Smooth muscle cell (in vitro differentiated cells): Measurements from ENCODE around the gene PNPO. TPM values are rescaled to one million over a fixed set of nuclear protein-coding genes. Genes with fewer than 3 reads are reported as not detected.

Experiments used
- DNase-seq: peaks from one replicate; lab custom pipeline; 2025; ENCODE audit not compliant: unreplicated experiment; lab: John Stamatoyannopoulos, UW
- H2AFZ ChIP-seq: fragments of 200-600 bp; sonication (generic); 2 replicates; pipeline ENCODE4 v1.6.0; 2016; ENCODE audit warnings: antibody characterized with exemption, low read depth, mild to moderate bottlenecking
- H3F3A ChIP-seq: fragments of 200-600 bp; sonication (generic); 2 replicates; pipeline ENCODE4 v1.6.0; 2017; ENCODE audit warnings: antibody characterized with exemption, low read depth
- H3K27ac ChIP-seq: fragments of 200-600 bp; sonication (generic); 2 replicates; pipeline ENCODE4 v1.5.1; 2016; ENCODE audit warnings: low read depth, mild to moderate bottlenecking
- H3K27me3 ChIP-seq: fragments of 200-600 bp; sonication (generic); 2 replicates; pipeline ENCODE4 v1.6.1; 2016; ENCODE audit warnings: low read depth, mild to moderate bottlenecking
- H3K36me3 ChIP-seq: fragments of 200-600 bp; sonication (generic); 2 replicates; pipeline ENCODE4 v1.5.1; 2016; ENCODE audit warnings: low read depth
- H3K4me1 ChIP-seq: fragments of 200-600 bp; sonication (generic); 2 replicates; pipeline ENCODE4 v1.5.1; 2016; ENCODE audit warnings: low read depth
- H3K4me2 ChIP-seq: fragments of 200-600 bp; sonication (generic); 2 replicates; pipeline ENCODE4 v1.6.0; 2016; ENCODE audit warnings: mild to moderate bottlenecking
- H3K4me3 ChIP-seq: fragments of 200-600 bp; sonication (generic); 2 replicates; pipeline ENCODE4 v1.5.1; 2016; ENCODE audit warnings: mild to moderate bottlenecking
- H3K79me2 ChIP-seq: fragments of 200-600 bp; sonication (generic); 2 replicates; pipeline ENCODE4 v1.6.0; 2016; ENCODE audit warnings: low read depth, mild to moderate bottlenecking
- H3K9ac ChIP-seq: fragments of 200-600 bp; sonication (generic); 2 replicates; pipeline ENCODE4 v1.6.0; 2016; ENCODE audit warnings: low read depth
- H3K9me3 ChIP-seq: fragments of 200-600 bp; sonication (generic); replicated peaks from 2 replicates; pipeline ENCODE4 v1.5.1; 2016; ENCODE audit warnings: low read depth
- H4K20me1 ChIP-seq: fragments of 200-600 bp; sonication (generic); 2 replicates; pipeline ENCODE4 v1.6.0; 2016; ENCODE audit warnings: low read depth
- CTCF ChIP-seq: fragments of 200-600 bp; sonication (generic); IDR thresholded peaks from 2 replicates; pipeline ENCODE4 v1.5.1; 2017; ENCODE audit warnings: borderline replicate concordance, mild to moderate bottlenecking, antibody characterized with exemption; ENCODE audit not compliant: insufficient read depth, poor library complexity, severe bottlenecking
- WGBS: methylation state at CpG from one replicate; pipeline ENCODE4 v1.1.7; 2016; ENCODE audit warnings: low lambda C conversion rate; 5-methylcytosine and 5-hydroxymethylcytosine counted together
- polyA plus RNA-seq: library from polyadenylated mRNA; unstranded; fragments of >200 nt; fragmentation: Nextera tagmentation; extraction: Ambion mirVana; gene quantifications from 2 replicates; pipeline ENCODE4 v1.2.1, GENCODE V29; 2016
- total RNA-seq: library from RNA; depleted of rRNA; stranded (reverse); fragments of >200 nt; gene quantifications from 2 replicates; pipeline ENCODE4 v1.2.3, GENCODE V29; 2014

PNPO gene
- total and polyA plus RNA-seq, 2 experiments from 2014 or later: 5.2 to 9.3 TPM

GRCh38 chr17:47989159-47989558 is 47.8 kb downstream of the PNPO start:
- H3K4me1 ChIP-seq: peaks cover 65% of the 10 kb centered on the region
- WGBS: 67% methylated on average over 10 of the region's 10 CpGs
- no peaks in the 10 kb centered on the region for H4K20me1 ChIP-seq
- peaks cover 6% of the 10 kb centered on the region for H3F3A ChIP-seq
- no peaks in the 10 kb centered on the region for H3K9me3 ChIP-seq
- no peaks in the 10 kb centered on the region for H3K36me3 ChIP-seq
- H3K9ac ChIP-seq: no peak overlapping the region
- DNase-seq: no peak
- no peak for TF ChIP-seq CTCF
- H3K4me3 ChIP-seq: no peak overlapping the region
- H3K79me2 ChIP-seq: no peaks in the 10 kb centered on the region
- H3K27me3 ChIP-seq: no peaks in the 10 kb centered on the region
- H3K27ac ChIP-seq: no peak overlapping the region
- H2AFZ ChIP-seq: no peak overlapping the region
- no peak overlapping the region for H3K4me2 ChIP-seq

GRCh38 chr17:47989700-47990099 is 48.3 kb downstream of the PNPO start:
- Histone ChIP-seq H3K9ac (no peak overlapping the region), H3K27me3 (no peaks in the 10 kb centered on the region), H3K4me1 (peaks cover 71% of the 10 kb centered on the region), H3K27ac (no peak overlapping the region), H3K9me3 (no peaks in the 10 kb centered on the region), H3F3A (peaks cover 6% of the 10 kb centered on the region), H3K4me3 (no peak overlapping the region), H4K20me1 (no peaks in the 10 kb centered on the region), H2AFZ (no peak overlapping the region), H3K4me2 (no peak overlapping the region), H3K79me2 (no peaks in the 10 kb centered on the region), H3K36me3 (no peaks in the 10 kb centered on the region)
- 100% methylated on average over 1 of the region's 1 CpG for WGBS
- DNase-seq: no peak
- TF ChIP-seq CTCF: no peak

- no peak for TF ChIP-seq CTCF
- Histone ChIP-seq H3K4me3 (no peak overlapping the region), H3K79me2 (no peaks in the 10 kb centered on the region), H3K4me1 (peaks cover 81% of the 10 kb centered on the region), H3K9me3 (no peaks in the 10 kb centered on the region), H3K27ac (no peak overlapping the region), H3K27me3 (no peaks in the 10 kb centered on the region), H3K9ac (no peak overlapping the region), H3F3A (peaks cover 6% of the 10 kb centered on the region), H3K4me2 (no peak overlapping the region), H3K36me3 (no peaks in the 10 kb centered on the region), H4K20me1 (no peaks in the 10 kb centered on the region), H2AFZ (peak overlapping the region; percentile 77)
- no peak for DNase-seq
- 56% methylated on average over 14 of the region's 14 CpGs for WGBS
Observed at GRCh38 chr17:47990962-47991731, 49.8 kb downstream of the PNPO start.

GRCh38 chr17:47992216-47992615 is 50.8 kb downstream of the PNPO start:
- H3K79me2 ChIP-seq: no peaks in the 10 kb centered on the region
- H3K27ac ChIP-seq: no peak overlapping the region
- no peak for DNase-seq
- H2AFZ ChIP-seq: no peak overlapping the region
- peaks cover 75% of the 10 kb centered on the region for H3K4me1 ChIP-seq
- H3K27me3 ChIP-seq: no peaks in the 10 kb centered on the region
- no peaks in the 10 kb centered on the region for H3K36me3 ChIP-seq
- H3K4me3 ChIP-seq: no peak overlapping the region
- no peak overlapping the region for H3K9ac ChIP-seq
- H4K20me1 ChIP-seq: no peaks in the 10 kb centered on the region
- peaks cover 6% of the 10 kb centered on the region for H3F3A ChIP-seq
- WGBS: 77% methylated on average over 4 of the region's 4 CpGs
- no peak overlapping the region for H3K4me2 ChIP-seq
- no peaks in the 10 kb centered on the region for H3K9me3 ChIP-seq
- no peak for TF ChIP-seq CTCF
